Measurements from ENCODE around the gene C10orf120.

The C10orf120 gene

GRCh38 chr10:122673269-122673668 is 26.4 kb downstream of the C10orf120 start:
- CTCF ChIA-PET, result interaction anchor here (1.5 kb wide), 1 partner anchor 19 kb away, joined by 3 read pairs; no protein-coding TSS in a partner anchor
- H3K4me1 ChIP-seq (ENCODE audit: control extremely low read depth in 1 of 4, control insufficient read depth in 4 of 4, insufficient read depth in 4 of 4, low read length in 3 of 4), result no peaks in the 10 kb centered on the region
- no peak for DNase-seq
- H3K27me3 ChIP-seq (replicated peaks in 2 of 5; ENCODE audit: control insufficient read depth in 4 of 5, insufficient read depth in 5 of 5, low read length in 4 of 5), result peaks cover 0 to 21% (median 5%) of the 10 kb centered on the region in 5 experiments
- POLR2A ChIA-PET, result no interaction called here
- H3K36me3 ChIP-seq (ENCODE audit: control insufficient read depth in 4 of 4, insufficient read depth in 4 of 4, low read length in 3 of 4), result no peaks in the 10 kb centered on the region
- H3K4me3 ChIP-seq (ENCODE audit: control insufficient read depth in 1 of 7, extremely low read depth in 1 of 7, insufficient read depth in 4 of 7, low read depth in 2 of 7, low read length in 6 of 7), result no peak overlapping the region
- 59% methylated on average over 4 of the region's 6 CpGs for WGBS (ENCODE audit: insufficient coverage)
- H3K9me3 ChIP-seq (ENCODE audit: control extremely low read depth in 1 of 5, control insufficient read depth in 4 of 5, insufficient read depth in 2 of 5, low read depth in 1 of 5, low read length in 4 of 5), result no peaks in the 10 kb centered on the region
- no peak overlapping the region for H3K27ac ChIP-seq (ENCODE audit: insufficient read depth in 1 of 2, low read depth in 1 of 2, low read length in 2 of 2, poor library complexity in 1 of 2, severe bottlenecking in 2 of 2)

DNA sequence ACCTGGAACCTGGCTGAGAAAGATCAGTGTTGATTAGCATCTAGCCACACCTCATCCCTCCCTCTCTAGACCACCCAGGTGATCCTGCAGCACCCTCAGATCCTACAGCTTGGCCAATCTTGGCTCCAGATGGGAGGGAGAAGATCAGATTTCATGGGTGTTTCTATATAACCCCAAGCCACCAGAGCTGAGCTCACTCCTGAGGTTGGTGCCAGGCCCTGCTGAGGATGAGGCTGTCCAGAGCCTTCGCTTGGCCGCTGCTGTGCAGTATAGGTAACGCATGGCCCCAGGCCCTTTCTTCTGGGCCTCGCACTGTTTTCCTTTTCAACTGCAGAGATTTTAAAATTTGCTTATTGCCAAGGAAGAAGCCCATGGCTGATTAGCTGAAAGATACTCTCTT is 27.0 kb downstream of the C10orf120 start:
- H3K4me3 ChIP-seq (ENCODE audit: control insufficient read depth in 1 of 7, extremely low read depth in 1 of 7, insufficient read depth in 4 of 7, low read depth in 2 of 7, low read length in 6 of 7), result no peak overlapping the region
- no peaks in the 10 kb centered on the region for H3K9me3 ChIP-seq (ENCODE audit: control extremely low read depth in 1 of 5, control insufficient read depth in 4 of 5, insufficient read depth in 2 of 5, low read depth in 1 of 5, low read length in 4 of 5)
- no peaks in the 10 kb centered on the region for H3K36me3 ChIP-seq (ENCODE audit: control insufficient read depth in 4 of 4, insufficient read depth in 4 of 4, low read length in 3 of 4)
- H3K27me3 ChIP-seq (replicated peaks in 2 of 5; ENCODE audit: control insufficient read depth in 4 of 5, insufficient read depth in 5 of 5, low read length in 4 of 5), result peaks cover 0 to 21% (median 5%) of the 10 kb centered on the region in 5 experiments
- H3K27ac ChIP-seq (ENCODE audit: insufficient read depth in 1 of 2, low read depth in 1 of 2, low read length in 2 of 2, poor library complexity in 1 of 2, severe bottlenecking in 2 of 2), result no peak overlapping the region
- H3K4me1 ChIP-seq (ENCODE audit: control extremely low read depth in 1 of 4, control insufficient read depth in 4 of 4, insufficient read depth in 4 of 4, low read length in 3 of 4), result no peaks in the 10 kb centered on the region
- CTCF ChIA-PET, result interaction anchor here (1.5 kb wide), 1 partner anchor 20 kb away, joined by 3 read pairs; no protein-coding TSS in a partner anchor
- POLR2A ChIA-PET, result no interaction called here
- 92% methylated on average over 4 of the region's 4 CpGs for WGBS (ENCODE audit: insufficient coverage)
- no peak for DNase-seq

DNA sequence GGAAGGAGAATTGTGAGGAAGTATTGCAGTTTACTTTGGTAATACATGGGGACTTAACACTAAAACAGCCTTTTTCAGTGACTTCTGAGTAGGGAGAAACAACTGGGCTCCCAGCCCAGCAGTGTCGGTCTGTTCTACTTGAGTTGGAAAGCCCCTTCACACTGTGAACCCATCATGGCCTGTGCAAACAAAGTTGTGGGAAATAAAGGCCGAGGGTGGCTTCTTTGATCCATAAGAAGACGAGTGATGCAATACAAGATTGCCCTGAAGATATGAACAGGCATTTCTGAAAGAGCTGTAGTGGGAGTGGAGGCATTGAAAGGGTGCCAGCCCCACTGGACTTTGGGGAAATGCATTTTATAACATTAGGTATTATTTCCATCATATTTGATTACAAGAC is 28.3 kb downstream of the C10orf120 start:
- H3K27ac ChIP-seq (ENCODE audit: insufficient read depth in 1 of 2, low read depth in 1 of 2, low read length in 2 of 2, poor library complexity in 1 of 2, severe bottlenecking in 2 of 2), result no peak overlapping the region
- DNase-seq, result no peak
- POLR2A ChIA-PET, result no interaction called here
- H3K27me3 ChIP-seq (replicated peaks in 2 of 5; ENCODE audit: control insufficient read depth in 4 of 5, insufficient read depth in 5 of 5, low read length in 4 of 5), result peaks cover 0 to 18% (median 5%) of the 10 kb centered on the region in 5 experiments
- CTCF ChIA-PET, result no interaction called here
- no peaks in the 10 kb centered on the region for H3K9me3 ChIP-seq (ENCODE audit: control extremely low read depth in 1 of 5, control insufficient read depth in 4 of 5, insufficient read depth in 2 of 5, low read depth in 1 of 5, low read length in 4 of 5)
- H3K4me3 ChIP-seq (ENCODE audit: control insufficient read depth in 1 of 7, extremely low read depth in 1 of 7, insufficient read depth in 4 of 7, low read depth in 2 of 7, low read length in 6 of 7), result no peak overlapping the region
- no peaks in the 10 kb centered on the region for H3K4me1 ChIP-seq (ENCODE audit: control extremely low read depth in 1 of 4, control insufficient read depth in 4 of 4, insufficient read depth in 4 of 4, low read length in 3 of 4)
- H3K36me3 ChIP-seq (ENCODE audit: control insufficient read depth in 4 of 4, insufficient read depth in 4 of 4, low read length in 3 of 4), result no peaks in the 10 kb centered on the region
- 86% methylated on average over 1 of the region's 3 CpGs for WGBS (ENCODE audit: insufficient coverage)

DNA sequence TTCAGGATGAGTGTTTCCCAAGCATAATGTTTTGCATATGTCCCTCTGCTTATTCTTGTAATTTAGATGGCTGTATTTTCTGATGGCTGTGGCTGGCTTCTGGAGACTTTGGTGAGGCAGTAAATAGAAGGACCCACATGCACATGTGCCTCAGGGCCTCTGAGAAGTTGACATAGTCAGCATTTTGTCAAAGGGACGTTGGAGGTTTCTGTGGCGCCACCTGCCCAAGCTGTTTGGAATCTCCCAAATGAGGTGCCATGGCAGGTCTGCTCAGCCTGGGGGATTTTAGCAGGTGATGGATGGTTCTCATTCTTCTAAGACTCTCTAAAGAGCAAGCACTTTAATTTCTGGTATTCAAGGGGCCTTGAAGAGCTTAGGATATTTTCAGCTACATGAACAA is 29.8 kb downstream of the C10orf120 start:
- 83% methylated on average over 2 of the region's 2 CpGs for WGBS (ENCODE audit: insufficient coverage)
- Histone ChIP-seq H3K4me1 (ENCODE audit: control extremely low read depth in 1 of 4, control insufficient read depth in 4 of 4, insufficient read depth in 4 of 4, low read length in 3 of 4) (no peaks in the 10 kb centered on the region), H3K4me3 (ENCODE audit: control insufficient read depth in 1 of 7, extremely low read depth in 1 of 7, insufficient read depth in 4 of 7, low read depth in 2 of 7, low read length in 6 of 7) (no peak overlapping the region), H3K36me3 (ENCODE audit: control insufficient read depth in 4 of 4, insufficient read depth in 4 of 4, low read length in 3 of 4) (no peaks in the 10 kb centered on the region), H3K27ac (ENCODE audit: insufficient read depth in 1 of 2, low read depth in 1 of 2, low read length in 2 of 2, poor library complexity in 1 of 2, severe bottlenecking in 2 of 2) (no peak overlapping the region), H3K9me3 (ENCODE audit: control extremely low read depth in 1 of 5, control insufficient read depth in 4 of 5, insufficient read depth in 2 of 5, low read depth in 1 of 5, low read length in 4 of 5) (no peaks in the 10 kb centered on the region), H3K27me3 (replicated peaks in 2 of 5; ENCODE audit: control insufficient read depth in 4 of 5, insufficient read depth in 5 of 5, low read length in 4 of 5) (peaks cover 0 to 19% (median 7%) of the 10 kb centered on the region in 5 experiments)
- POLR2A ChIA-PET, result no interaction called here
- no peak for DNase-seq
- CTCF ChIA-PET, result no interaction called here

DNA sequence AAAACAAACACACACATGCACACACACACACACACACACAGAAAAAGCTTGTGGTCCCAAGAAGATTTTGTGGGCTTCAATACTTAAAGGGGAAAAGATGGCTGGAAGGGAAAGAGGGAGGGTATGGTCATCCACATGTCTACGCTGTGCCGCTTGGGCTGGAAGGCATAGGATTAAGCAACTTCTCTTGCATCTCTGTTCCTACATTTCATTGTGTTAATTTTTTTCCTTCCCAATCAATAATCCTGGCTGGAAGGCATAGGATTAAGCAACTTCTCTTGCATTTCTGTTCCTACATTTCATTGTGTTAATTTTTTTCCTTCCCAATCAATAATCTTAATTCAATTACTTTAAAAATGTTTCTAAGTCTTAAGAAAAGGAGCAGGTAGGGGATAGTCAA is 30.6 kb downstream of the C10orf120 start:
- H3K27me3 ChIP-seq (replicated peaks in 2 of 5; ENCODE audit: control insufficient read depth in 4 of 5, insufficient read depth in 5 of 5, low read length in 4 of 5), result peaks cover 0 to 22% (median 7%) of the 10 kb centered on the region in 5 experiments
- no peaks in the 10 kb centered on the region for H3K9me3 ChIP-seq (ENCODE audit: control extremely low read depth in 1 of 5, control insufficient read depth in 4 of 5, insufficient read depth in 2 of 5, low read depth in 1 of 5, low read length in 4 of 5)
- no peak overlapping the region for H3K4me3 ChIP-seq (ENCODE audit: control insufficient read depth in 1 of 7, extremely low read depth in 1 of 7, insufficient read depth in 4 of 7, low read depth in 2 of 7, low read length in 6 of 7)
- DNase-seq, result no peak
- ChIA-PET CTCF (no interaction called here), POLR2A (no interaction called here)
- 100% methylated on average over 1 of the region's 2 CpGs for WGBS (ENCODE audit: insufficient coverage)
- H3K4me1 ChIP-seq (ENCODE audit: control extremely low read depth in 1 of 4, control insufficient read depth in 4 of 4, insufficient read depth in 4 of 4, low read length in 3 of 4), result no peaks in the 10 kb centered on the region
- H3K27ac ChIP-seq (ENCODE audit: insufficient read depth in 1 of 2, low read depth in 1 of 2, low read length in 2 of 2, poor library complexity in 1 of 2, severe bottlenecking in 2 of 2), result no peak overlapping the region
- no peaks in the 10 kb centered on the region for H3K36me3 ChIP-seq (ENCODE audit: control insufficient read depth in 4 of 4, insufficient read depth in 4 of 4, low read length in 3 of 4)

DNA sequence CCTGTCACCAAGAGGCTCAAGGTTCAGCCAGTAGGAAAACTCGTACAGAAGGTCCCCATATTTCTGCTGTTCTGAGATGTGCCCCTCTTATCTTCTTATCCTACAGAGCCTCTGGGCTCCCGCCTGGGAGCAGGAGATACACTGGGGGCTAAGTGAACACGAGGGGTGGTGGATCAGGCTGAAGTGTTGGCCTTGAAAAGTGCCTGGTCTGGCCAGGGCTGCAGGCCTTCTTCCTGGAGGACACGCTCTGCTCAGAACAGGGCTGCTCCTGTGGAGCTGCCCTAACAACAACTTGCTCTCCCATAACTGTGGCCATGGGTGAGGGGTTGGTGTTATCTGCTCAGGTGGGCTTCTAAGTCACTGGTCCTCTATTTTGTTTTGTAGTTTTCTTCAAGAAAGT is 33.7 kb downstream of the C10orf120 start:
- ChIA-PET POLR2A (no interaction called here), CTCF (no interaction called here)
- Histone ChIP-seq H3K36me3 (ENCODE audit: control insufficient read depth in 4 of 4, insufficient read depth in 4 of 4, low read length in 3 of 4) (no peaks in the 10 kb centered on the region), H3K9me3 (ENCODE audit: control extremely low read depth in 1 of 5, control insufficient read depth in 4 of 5, insufficient read depth in 2 of 5, low read depth in 1 of 5, low read length in 4 of 5) (no peaks in the 10 kb centered on the region), H3K27me3 (replicated peaks in 2 of 5; ENCODE audit: control insufficient read depth in 4 of 5, insufficient read depth in 5 of 5, low read length in 4 of 5) (peaks cover 0 to 20% (median 8%) of the 10 kb centered on the region in 5 experiments), H3K4me3 (ENCODE audit: control insufficient read depth in 1 of 7, extremely low read depth in 1 of 7, insufficient read depth in 4 of 7, low read depth in 2 of 7, low read length in 6 of 7) (no peak overlapping the region), H3K27ac (ENCODE audit: insufficient read depth in 1 of 2, low read depth in 1 of 2, low read length in 2 of 2, poor library complexity in 1 of 2, severe bottlenecking in 2 of 2) (no peak overlapping the region), H3K4me1 (ENCODE audit: control extremely low read depth in 1 of 4, control insufficient read depth in 4 of 4, insufficient read depth in 4 of 4, low read length in 3 of 4) (no peaks in the 10 kb centered on the region)
- no peak for DNase-seq
- 90% methylated on average over 2 of the region's 4 CpGs for WGBS (ENCODE audit: insufficient coverage)

DNA sequence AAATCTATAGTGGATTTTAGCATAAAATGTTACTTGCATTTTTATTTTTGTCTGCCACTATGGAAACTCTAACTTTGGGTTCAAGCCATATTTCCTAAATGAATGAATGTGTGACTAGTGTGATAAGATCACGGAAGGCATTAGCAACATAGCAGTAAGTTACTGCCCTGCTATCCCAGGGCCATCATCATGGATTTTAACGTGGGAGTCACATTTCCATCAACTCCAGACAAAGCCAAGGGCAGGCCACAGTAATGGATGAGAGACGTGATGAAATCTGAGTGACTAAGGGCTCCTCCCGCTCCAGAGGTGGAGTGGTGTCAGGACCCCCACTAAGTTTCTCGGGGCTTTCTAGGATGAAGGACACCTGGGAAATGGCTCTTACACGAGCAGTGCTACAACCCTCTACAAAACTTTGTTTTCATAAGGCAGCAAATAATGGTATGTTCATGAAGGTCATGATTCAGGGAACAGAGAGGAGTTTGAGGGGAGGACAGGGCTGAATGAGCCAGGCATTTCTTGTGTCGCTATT is 34.3 kb downstream of the C10orf120 start:
- Histone ChIP-seq H3K36me3 (ENCODE audit: control insufficient read depth in 4 of 4, insufficient read depth in 4 of 4, low read length in 3 of 4) (no peaks in the 10 kb centered on the region), H3K27ac (ENCODE audit: insufficient read depth in 1 of 2, low read depth in 1 of 2, low read length in 2 of 2, poor library complexity in 1 of 2, severe bottlenecking in 2 of 2) (no peak overlapping the region), H3K4me3 (ENCODE audit: control insufficient read depth in 1 of 7, extremely low read depth in 1 of 7, insufficient read depth in 4 of 7, low read depth in 2 of 7, low read length in 6 of 7) (no peak overlapping the region), H3K9me3 (ENCODE audit: control extremely low read depth in 1 of 5, control insufficient read depth in 4 of 5, insufficient read depth in 2 of 5, low read depth in 1 of 5, low read length in 4 of 5) (no peaks in the 10 kb centered on the region), H3K4me1 (ENCODE audit: control extremely low read depth in 1 of 4, control insufficient read depth in 4 of 4, insufficient read depth in 4 of 4, low read length in 3 of 4) (no peaks in the 10 kb centered on the region), H3K27me3 (replicated peaks in 2 of 5; ENCODE audit: control insufficient read depth in 4 of 5, insufficient read depth in 5 of 5, low read length in 4 of 5) (peaks cover 0 to 23% (median 8%) of the 10 kb centered on the region in 5 experiments)
- WGBS (ENCODE audit: insufficient coverage), result 94% methylated on average over 4 of the region's 7 CpGs
- CTCF ChIA-PET, result interaction anchor here (1.1 kb wide), 1 partner anchor 21 kb away, joined by 3 read pairs; no protein-coding TSS in a partner anchor
- DNase-seq, result no peak
- POLR2A ChIA-PET, result no interaction called here
